GDM1 (cell line): ENCODE results near the gene C11orf21.
"Not testable (repeated sequence)": the region's sequence is repeated elsewhere in the genome, so short reads cannot be mapped to it uniquely, and the experiment has no call there.

Experiments used
- DNase-seq: peaks from one replicate; lab custom pipeline; 2025; lab: John Stamatoyannopoulos, UW

The C11orf21 gene

GRCh38 chr11:2301631-2302305 is at the start of gene C11orf21, which contains the start of gene TSPAN32:
Gene C11orf21, minus strand, starts transcription at chr11:2301918. Its CDS starts 110 bp downstream, at chr11:2301808.
Gene TSPAN32, plus strand, starts transcription at chr11:2302013. Its CDS starts 137 bp downstream, at chr11:2302150.
- peak; percentile 97 for DNase-seq

GRCh38 chr11:2348986-2349385 is 47.3 kb upstream of the C11orf21 start:
- DNase-seq: no peak

- no peak for DNase-seq
These were observed 45.7 kb upstream of the C11orf21 start for GRCh38 chr11:2347308-2347830.

GRCh38 chr11:2346586-2347307 is 45.0 kb upstream of the C11orf21 start:
- no peak for DNase-seq

- DNase-seq: no peak
These were observed 44.3 kb upstream of the C11orf21 start for GRCh38 chr11:2346014-2346413.

GRCh38 chr11:2345050-2345449 is 43.3 kb upstream of the C11orf21 start:
- no peak for DNase-seq

GRCh38 chr11:2343502-2343901 is 41.8 kb upstream of the C11orf21 start:
- no peak for DNase-seq

- DNase-seq: no peak
These were observed 41.3 kb upstream of the C11orf21 start for GRCh38 chr11:2342981-2343380.

- DNase-seq: no peak
These were observed 40.8 kb upstream of the C11orf21 start for GRCh38 chr11:2342557-2342956.

- not testable (repeated sequence) for DNase-seq
These were observed 37.0 kb upstream of the C11orf21 start for GRCh38 chr11:2338760-2339159.

GRCh38 chr11:2335286-2335685 is 33.6 kb upstream of the C11orf21 start:
- DNase-seq: not testable (repeated sequence)

GRCh38 chr11:2333486-2334205 is 31.9 kb upstream of the C11orf21 start:
- not testable (repeated sequence) for DNase-seq

GRCh38 chr11:2332569-2332968 is 30.9 kb upstream of the C11orf21 start:
- DNase-seq: not testable (repeated sequence)

GRCh38 chr11:2331404-2331803 is 29.7 kb upstream of the C11orf21 start:
- DNase-seq: no peak

- no peak for DNase-seq
These were observed 29.0 kb upstream of the C11orf21 start for GRCh38 chr11:2330696-2331095.

- no peak for DNase-seq
These were observed 27.8 kb upstream of the C11orf21 start for GRCh38 chr11:2329551-2329950.

- DNase-seq: no peak
These were observed 27.1 kb upstream of the C11orf21 start for GRCh38 chr11:2328656-2329354.

GRCh38 chr11:2328021-2328420 is 26.3 kb upstream of the C11orf21 start:
- DNase-seq: no peak

GRCh38 chr11:2327032-2327431 is 25.3 kb upstream of the C11orf21 start:
- no peak for DNase-seq

GRCh38 chr11:2325719-2326118 is 24.0 kb upstream of the C11orf21 start:
- no peak for DNase-seq

GRCh38 chr11:2325123-2325522 is 23.4 kb upstream of the C11orf21 start:
- DNase-seq: no peak

- DNase-seq: no peak
These were observed 19.6 kb upstream of the C11orf21 start for GRCh38 chr11:2321311-2321683.
